ES-I3 (cell line): ENCODE measurements around the gene C3orf52.

ENCODE experiments used
- H3K36me3 ChIP-seq: 2 replicates; pipeline ENCODE4 v1.6.1; 2013; ENCODE audit warnings: mild to moderate bottlenecking, low read length, control low read depth, moderate library complexity; ENCODE audit not compliant: insufficient read depth
- H3K4me1 ChIP-seq: 2 replicates; pipeline ENCODE4 v1.6.1; 2013; ENCODE audit warnings: mild to moderate bottlenecking, control low read depth, low read length; ENCODE audit not compliant: insufficient read depth
- H3K9ac ChIP-seq: 2 replicates; pipeline ENCODE4 v1.6.1; 2013; ENCODE audit warnings: low read depth, mild to moderate bottlenecking, low read length, moderate library complexity
- H3K9me3 ChIP-seq: 2 replicates; pipeline ENCODE4 v1.6.1; 2013; ENCODE audit warnings: mild to moderate bottlenecking, low read length, moderate library complexity; ENCODE audit not compliant: control insufficient read depth, insufficient read depth

Gene C3orf52

GRCh38 chr3:112074006-112074405 lies 12.2 kb upstream of the C3orf52 start:
- no peak overlapping the region for H3K9ac ChIP-seq
- H3K36me3 ChIP-seq = no peaks in the 10 kb centered on the region
- H3K4me1 ChIP-seq = peaks cover 16% of the 10 kb centered on the region; the same call in 1 of the 2 replicates
- H3K9me3 ChIP-seq = no peaks in the 10 kb centered on the region

- no peaks in the 10 kb centered on the region for H3K9me3 ChIP-seq
- peak overlapping the region; percentile 0; the same call in 1 of the 2 replicates for H3K9ac ChIP-seq
- H3K36me3 ChIP-seq = no peaks in the 10 kb centered on the region
- H3K4me1 ChIP-seq = peaks cover 16% of the 10 kb centered on the region; the same call in 1 of the 2 replicates
Observed at GRCh38 chr3:112074616-112075497, 11.3 kb upstream of the C3orf52 start.

GRCh38 chr3:112078125-112079083 lies 7.8 kb upstream of the C3orf52 start:
- Histone ChIP-seq H3K4me1 (peaks cover 16% of the 10 kb centered on the region; the same call in 1 of the 2 replicates), H3K36me3 (no peaks in the 10 kb centered on the region), H3K9me3 (no peaks in the 10 kb centered on the region), H3K9ac (no peak overlapping the region)

- no peaks in the 10 kb centered on the region for H3K9me3 ChIP-seq
- H3K4me1 ChIP-seq = peaks cover 17% of the 10 kb centered on the region; the same call in 1 of the 2 replicates
- no peaks in the 10 kb centered on the region for H3K36me3 ChIP-seq
- no peak overlapping the region for H3K9ac ChIP-seq
Observed at GRCh38 chr3:112083239-112083638, 3.0 kb upstream of the C3orf52 start.

GRCh38 chr3:112084980-112085705 lies 1.0 kb upstream of the C3orf52 start:
- no peaks in the 10 kb centered on the region for H3K36me3 ChIP-seq
- H3K9me3 ChIP-seq = no peaks in the 10 kb centered on the region
- peaks cover 17% of the 10 kb centered on the region; the same call in 1 of the 2 replicates for H3K4me1 ChIP-seq
- no peak overlapping the region; the same call in 1 of the 2 replicates for H3K9ac ChIP-seq

GRCh38 chr3:112085735-112086075 lies 484 bp upstream of the C3orf52 start:
- H3K9ac ChIP-seq = peak overlapping the region; percentile 69
- H3K4me1 ChIP-seq = peaks cover 17% of the 10 kb centered on the region
- no peaks in the 10 kb centered on the region for H3K9me3 ChIP-seq
- no peaks in the 10 kb centered on the region for H3K36me3 ChIP-seq

- Histone ChIP-seq H3K36me3 (no peaks in the 10 kb centered on the region), H3K4me1 (peaks cover 18% of the 10 kb centered on the region), H3K9me3 (no peaks in the 10 kb centered on the region), H3K9ac (peak overlapping the region; percentile 69)
Observed at GRCh38 chr3:112086875-112087524, 811 bp downstream of the C3orf52 start.

GRCh38 chr3:112087746-112088145 lies 1.6 kb downstream of the C3orf52 start:
- Histone ChIP-seq H3K9me3 (no peaks in the 10 kb centered on the region), H3K9ac (peak overlapping the region; percentile 69; the same call in 1 of the 2 replicates), H3K36me3 (no peaks in the 10 kb centered on the region), H3K4me1 (peaks cover 26% of the 10 kb centered on the region)

- H3K9ac ChIP-seq = no peak overlapping the region
- no peaks in the 10 kb centered on the region for H3K9me3 ChIP-seq
- H3K4me1 ChIP-seq = peaks cover 32% of the 10 kb centered on the region
- no peaks in the 10 kb centered on the region for H3K36me3 ChIP-seq
Observed at GRCh38 chr3:112088944-112089343, 2.8 kb downstream of the C3orf52 start.

GRCh38 chr3:112089956-112090886 lies 4.0 kb downstream of the C3orf52 start:
- peaks cover 26% of the 10 kb centered on the region for H3K4me1 ChIP-seq
- no peaks in the 10 kb centered on the region for H3K9me3 ChIP-seq
- H3K9ac ChIP-seq = no peak overlapping the region
- H3K36me3 ChIP-seq = no peaks in the 10 kb centered on the region

- Histone ChIP-seq H3K9ac (no peak overlapping the region), H3K9me3 (no peaks in the 10 kb centered on the region), H3K4me1 (peaks cover 22% of the 10 kb centered on the region), H3K36me3 (no peaks in the 10 kb centered on the region)
Observed at GRCh38 chr3:112090887-112091586, 4.8 kb downstream of the C3orf52 start.

- Histone ChIP-seq H3K36me3 (no peaks in the 10 kb centered on the region), H3K9me3 (no peaks in the 10 kb centered on the region), H3K4me1 (peaks cover 20% of the 10 kb centered on the region), H3K9ac (no peak overlapping the region)
Observed at GRCh38 chr3:112092496-112093179, 6.4 kb downstream of the C3orf52 start.
